Ramos (cell line): ENCODE results near the gene CYFIP2.

Source experiments
- in situ Hi-C: fragments of 300-500 bp; cut with MboI; formaldehyde crosslinking; loops from one replicate; pipeline ENCODE4 v1.14.3; 2022; ENCODE audit warnings: low sequenced_read_pairs; ENCODE audit not compliant: unreplicated experiment

The CYFIP2 gene

DNA sequence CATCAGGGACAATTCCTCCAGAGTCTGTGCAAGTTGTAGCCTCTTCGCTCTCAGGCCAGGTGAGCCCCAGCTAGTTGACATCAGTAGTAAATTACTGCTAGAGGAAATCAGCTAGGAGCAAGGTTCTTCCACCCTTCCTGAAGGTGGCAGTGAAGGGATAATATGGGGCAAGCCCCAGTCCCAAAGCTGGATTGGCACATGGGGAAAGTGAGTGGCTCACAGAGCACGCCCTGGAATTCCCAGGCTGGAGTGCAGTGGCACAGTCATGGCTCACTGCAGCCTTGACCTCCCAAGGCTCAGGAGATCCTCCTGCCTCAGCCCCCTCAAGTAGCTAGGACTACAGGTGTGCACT is 82.1 kb downstream of the CYFIP2 start:
- in situ Hi-C loops, result no loop called here

DNA sequence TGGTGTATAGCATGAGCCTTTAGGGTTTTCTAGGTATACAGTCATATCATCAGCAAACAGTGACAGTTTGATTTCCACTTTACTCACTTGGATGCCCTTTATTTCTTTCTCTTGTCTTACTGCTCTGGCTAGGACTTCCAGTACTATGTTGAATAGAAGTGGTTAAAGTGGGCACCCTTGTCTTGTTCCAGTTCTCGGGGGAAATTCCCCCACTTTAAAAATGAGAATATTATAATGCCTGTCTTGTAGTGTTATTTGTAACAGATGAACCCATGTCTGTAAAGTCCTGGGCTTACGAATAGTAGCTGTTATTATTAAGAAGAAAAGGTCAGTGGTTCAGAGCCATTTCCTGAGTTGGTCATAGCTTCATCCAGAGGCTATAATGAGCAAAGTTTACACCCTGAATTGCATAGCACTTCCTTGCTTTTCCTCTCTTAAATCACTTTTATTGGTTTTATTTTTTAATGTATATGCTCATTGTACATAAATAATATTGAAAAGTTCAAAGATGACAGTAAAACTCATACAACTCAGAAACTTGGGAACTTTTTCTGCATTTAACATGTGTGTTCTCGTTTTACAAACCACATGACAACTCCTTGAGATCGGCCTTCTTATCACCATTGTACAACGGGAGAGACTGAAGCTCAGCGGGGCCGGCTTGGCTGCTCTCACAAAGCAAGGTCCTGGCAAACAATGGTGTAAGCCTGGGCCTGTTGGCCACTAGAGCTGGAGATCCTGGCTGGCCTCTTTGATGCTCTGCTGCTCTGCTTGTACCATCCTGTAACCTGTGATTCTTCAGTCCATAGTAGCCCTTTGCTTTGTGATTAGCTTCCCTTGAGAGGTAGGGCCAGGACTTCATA is 85.2 kb downstream of the CYFIP2 start:
- in situ Hi-C loops, result no loop called here

- in situ Hi-C loops, result no loop called here
These were observed 85.8 kb downstream of the CYFIP2 start for GRCh38 chr5:157351802-157352092.

DNA sequence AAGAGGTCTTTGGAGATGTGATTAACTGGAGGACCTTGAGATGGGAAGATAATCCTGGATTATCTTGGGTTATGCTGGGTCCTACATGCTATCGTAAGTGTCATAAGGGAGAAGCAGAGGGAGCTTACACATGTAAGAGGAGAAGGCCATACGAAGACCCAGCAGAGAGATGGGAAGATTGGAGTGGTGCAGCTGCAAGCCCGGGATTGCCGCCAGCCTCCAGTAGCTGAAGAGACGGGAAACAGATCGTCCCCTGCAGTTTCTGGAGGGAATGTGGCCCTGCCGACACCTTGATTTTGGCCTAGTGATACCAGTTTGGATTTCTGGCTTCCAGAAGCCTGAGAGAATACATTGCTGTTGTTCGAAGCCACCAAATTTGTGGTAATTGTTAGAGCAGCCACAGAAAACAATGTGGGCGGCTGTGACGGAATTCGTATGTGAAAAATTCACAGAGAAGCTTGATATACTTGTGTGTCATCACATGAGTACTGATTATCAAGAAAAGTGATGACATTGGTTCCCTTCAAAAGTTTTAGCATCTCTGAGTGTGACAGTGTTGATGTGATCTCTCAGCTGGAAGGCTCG is 86.9 kb downstream of the CYFIP2 start:
- in situ Hi-C loops, result no loop called here

GRCh38 chr5:157354800-157355199 is 88.9 kb downstream of the CYFIP2 start:
- in situ Hi-C loops, result no loop called here

DNA sequence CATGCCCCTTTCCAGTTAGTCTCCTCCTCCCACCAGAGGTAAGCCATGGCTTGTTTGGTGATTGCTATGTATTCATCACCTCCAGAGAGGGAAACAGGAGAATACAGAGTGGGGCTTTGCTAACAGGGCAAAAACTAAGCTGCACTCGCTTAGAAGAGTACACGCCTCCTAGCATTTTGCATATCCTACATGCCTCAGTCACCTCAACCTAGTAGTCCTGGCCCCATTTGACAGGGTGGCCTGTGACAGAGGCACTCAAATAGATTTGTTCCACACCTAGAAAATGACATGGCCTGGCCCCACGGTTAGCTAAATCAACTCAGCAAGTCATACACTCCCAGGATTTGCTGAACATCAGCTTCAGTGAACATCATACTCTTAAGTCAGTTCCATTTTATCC is 90.7 kb downstream of the CYFIP2 start:
- in situ Hi-C loops, result no loop called here

DNA sequence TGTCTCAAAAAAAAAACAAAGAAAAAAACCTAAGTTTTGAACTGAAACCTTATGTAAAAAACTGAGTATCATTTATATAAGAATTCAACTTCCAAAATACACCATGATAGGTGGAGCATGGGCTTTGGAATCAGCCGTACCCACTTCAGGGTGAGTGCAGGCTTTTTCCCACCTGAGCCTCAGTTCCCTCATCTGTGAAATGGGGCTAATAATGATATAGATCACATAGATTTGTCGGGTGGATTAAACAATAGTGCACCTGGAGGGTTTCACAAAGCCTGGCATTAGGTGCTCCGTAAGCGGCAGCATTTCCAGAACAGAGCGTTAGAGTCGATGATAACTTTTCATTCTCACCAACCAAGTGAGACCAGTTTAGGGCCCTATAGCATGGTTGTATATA is 91.9 kb downstream of the CYFIP2 start:
- in situ Hi-C loops, result no loop called here

GRCh38 chr5:157358871-157359270 is 92.9 kb downstream of the CYFIP2 start:
- in situ Hi-C loops, result no loop called here

DNA sequence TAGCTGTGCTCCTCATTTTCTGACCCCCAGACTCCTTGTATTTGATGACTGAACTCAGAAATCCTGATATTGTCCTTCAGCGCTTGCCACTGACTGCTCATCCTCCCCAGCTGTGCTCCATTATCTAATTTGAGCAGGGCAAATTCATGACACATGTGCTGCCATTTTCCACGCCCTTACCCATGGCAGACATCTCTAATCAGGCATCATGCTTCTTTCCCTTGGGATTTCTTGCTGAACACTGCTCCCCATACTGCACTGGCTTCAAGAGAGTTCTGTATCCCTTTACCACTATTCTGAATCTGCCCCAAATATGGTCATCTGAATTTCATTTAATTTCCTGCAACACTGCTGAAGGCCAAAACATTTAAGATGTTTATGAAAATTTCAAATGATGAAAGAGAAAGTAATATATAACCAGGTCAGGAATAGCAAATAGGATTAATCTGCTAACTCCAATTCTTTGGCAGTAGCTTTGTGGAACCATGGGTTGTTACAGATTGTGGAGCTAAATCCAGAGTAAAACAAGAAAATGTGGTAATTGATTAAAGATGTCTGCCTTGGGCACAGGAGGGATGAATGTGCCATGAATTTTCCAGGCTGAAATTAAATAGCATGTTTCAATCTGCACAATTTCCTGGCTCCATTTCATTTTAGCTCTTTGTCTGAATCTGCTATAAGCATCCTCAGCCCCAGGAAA is 93.6 kb downstream of the CYFIP2 start:
- in situ Hi-C loops, result no loop called here

DNA sequence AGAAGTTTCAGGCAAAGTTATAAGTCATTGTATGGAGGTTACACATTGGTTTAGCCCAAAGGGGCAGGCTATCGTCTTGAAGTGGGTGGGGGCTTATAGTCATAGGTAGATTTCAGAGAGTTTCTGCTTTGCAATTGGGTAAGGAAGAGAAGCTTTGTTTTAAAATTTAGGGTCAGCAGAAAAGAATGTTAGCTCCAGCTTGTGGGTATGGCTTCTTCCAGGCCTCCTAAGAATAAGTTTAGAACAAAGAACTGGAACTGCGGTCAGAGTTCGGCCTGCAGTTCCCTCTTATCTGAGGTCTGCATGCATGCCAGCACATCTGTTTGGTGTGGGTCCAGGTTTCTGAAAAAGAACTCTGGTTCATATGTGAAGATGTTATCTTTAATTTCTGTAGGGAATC is 96.1 kb downstream of the CYFIP2 start:
- in situ Hi-C loops, result no loop called here

DNA sequence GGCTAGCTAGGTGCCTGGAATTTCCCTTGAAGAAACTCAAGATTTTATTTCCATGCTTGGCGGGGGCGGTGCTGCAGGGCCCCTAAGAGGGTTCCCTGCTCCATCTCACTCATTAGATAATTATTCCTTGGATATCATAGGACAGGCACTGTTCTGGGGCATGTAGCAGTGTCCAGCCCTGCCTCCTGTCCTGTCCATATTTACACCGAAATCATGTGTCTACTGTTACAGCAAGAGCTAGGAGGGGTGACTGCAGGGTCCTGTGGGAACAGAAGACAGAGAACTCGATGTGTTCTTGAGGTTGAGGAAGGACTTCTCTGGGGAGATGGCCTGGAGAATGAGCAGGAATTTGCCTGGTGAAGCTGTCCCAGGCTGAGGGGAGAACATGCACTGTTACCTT is 96.6 kb downstream of the CYFIP2 start:
- in situ Hi-C loops, result no loop called here

DNA sequence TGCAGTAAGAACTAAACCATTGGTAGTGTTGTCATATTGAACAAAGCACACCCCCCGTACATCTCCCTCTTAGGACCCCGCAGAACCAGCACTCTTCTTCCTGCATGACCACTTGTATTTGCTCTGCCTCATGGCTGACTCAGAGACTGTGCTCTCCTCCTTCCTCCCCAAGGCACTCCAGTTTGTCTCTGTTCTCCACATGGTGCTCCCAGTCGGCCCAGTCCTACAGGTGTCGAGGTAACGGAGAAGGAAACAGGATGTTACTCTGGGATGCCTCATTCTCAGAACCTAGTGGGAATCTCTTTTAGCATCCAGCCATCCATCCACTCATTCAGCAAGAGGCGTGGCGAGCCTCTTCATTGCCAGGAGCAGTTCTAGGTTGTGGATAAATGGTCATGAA is 97.1 kb downstream of the CYFIP2 start:
- in situ Hi-C loops, result no loop called here

DNA sequence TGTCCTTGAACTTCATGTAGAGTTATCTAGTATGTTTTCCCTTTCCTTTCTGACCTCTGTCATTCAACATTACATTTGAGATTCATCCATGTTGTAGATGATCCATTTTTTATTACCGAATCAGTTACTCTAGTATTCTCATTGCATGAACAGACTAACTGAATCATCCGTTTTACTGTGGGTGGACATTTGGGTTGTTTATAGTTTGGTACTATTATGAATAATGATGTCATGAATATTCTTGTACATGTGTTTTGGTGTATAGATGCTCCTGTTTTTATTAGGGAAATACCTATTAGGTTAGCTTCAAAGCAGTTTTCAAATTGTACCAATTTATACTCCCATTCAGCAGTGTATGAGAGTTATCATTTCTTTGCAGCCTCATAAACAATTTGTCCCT is 99.8 kb downstream of the CYFIP2 start:
- in situ Hi-C loops, result no loop called here

DNA sequence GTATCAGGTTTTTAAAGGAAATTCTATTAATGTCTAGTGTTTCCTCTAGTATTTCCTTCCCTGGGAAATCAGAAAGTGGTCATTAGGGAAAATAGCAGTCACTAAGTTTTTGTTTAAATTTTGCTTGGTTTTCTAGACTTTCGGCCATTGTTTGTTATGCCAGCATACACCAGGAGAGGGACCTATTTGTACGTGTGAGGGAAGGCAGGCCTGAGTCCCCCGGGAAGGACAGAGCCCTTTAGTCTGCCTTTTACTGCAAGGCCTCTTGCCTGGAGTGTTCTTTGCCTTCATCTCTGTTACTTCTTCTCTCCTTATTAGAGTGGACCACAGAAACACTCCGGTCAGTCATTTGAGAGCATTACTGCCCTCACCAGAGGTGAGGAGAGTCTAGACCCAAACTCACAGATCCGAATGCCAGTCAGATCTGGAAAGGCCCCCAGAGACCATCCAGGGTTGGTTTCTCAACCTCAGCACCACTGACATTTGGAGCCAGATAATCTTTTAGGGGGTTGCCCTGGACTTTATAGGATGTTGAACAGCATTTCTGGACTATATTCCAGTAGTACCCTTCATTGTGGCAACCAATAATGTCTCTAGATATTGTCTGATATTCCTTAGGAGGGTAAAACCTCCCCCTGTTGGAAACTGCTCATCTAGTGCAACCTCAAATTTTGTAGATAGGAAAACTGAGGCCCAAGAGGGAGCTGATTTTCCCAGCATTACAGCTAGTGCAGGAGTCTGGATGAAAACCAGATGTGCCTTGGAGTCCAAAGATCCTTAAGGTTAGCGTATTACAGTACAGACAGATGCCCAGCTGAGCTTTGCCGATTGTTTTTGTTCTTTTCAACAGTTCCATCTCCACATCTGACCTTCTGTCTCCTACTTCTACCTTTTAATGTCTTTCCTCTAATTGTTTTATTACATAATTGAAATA is 101.1 kb downstream of the CYFIP2 start:
- in situ Hi-C loops, result no loop called here

GRCh38 chr5:157369507-157369906 is 103.6 kb downstream of the CYFIP2 start:
- in situ Hi-C loops, result no loop called here

- in situ Hi-C loops, result no loop called here
These were observed 105.0 kb downstream of the CYFIP2 start for GRCh38 chr5:157370967-157371366.

DNA sequence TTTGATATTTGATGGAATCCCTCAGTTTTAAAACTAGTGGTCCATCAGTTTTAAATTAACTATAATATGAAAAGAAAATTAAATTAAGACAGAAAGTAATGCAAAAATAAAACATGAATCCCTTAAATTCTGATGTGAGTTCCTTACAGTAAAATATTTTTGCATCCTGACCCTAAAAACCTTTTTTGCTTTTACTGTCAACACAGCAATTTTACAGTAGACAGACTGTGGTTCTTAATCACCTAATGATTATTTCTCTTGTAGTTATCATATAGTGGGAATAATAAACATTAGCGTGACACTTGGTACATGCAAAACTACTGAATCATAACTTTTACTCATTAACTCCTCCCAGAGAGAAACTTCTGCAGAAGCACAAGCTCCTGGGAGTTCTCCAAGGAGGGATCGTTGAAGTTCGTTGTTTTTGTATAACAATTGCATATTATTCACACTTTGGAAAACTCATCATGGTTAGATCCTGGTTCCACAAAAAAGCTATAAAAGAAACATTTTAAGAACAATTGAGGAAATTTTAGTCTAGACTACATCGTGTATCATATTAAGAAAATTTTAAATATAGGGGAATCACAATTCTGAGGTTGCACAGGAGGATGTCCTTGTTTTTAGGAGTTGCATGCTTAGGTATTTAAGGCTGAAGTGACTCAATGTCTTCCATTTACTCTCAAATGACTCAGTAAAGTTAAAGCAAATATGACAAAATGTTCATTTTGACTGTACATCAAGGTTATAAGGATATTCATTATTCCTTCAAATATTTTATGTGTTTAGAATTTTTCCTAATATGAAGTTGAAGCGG is 105.9 kb downstream of the CYFIP2 start:
- in situ Hi-C loops, result no loop called here

DNA sequence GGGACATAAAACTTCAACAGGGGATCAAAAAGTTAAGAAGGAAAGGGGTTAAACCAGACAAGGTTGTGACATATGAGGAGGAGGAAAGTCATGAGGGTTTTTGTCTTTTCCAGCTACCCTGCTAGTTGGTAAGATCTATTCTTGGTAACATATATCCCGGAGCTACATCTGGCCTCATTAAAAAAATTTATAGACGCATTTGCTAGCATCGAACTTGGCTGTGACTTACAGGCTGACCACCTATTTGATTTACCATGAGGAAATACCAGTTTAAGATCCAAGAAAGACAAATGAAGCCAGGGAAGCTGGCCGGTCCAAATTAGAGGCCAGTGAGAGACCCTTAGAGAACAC is 106.5 kb downstream of the CYFIP2 start:
- in situ Hi-C loops, result no loop called here

- in situ Hi-C loops, result no loop called here
These were observed 112.6 kb downstream of the CYFIP2 start for GRCh38 chr5:157378509-157378908.

GRCh38 chr5:157379983-157380382 is 114.1 kb downstream of the CYFIP2 start:
- in situ Hi-C loops, result no loop called here
